ENCODE data around the gene IMMP2L.

IMMP2L gene

GRCh38 chr7:110929480-110930249 lies 632.6 kb downstream of the IMMP2L start:
- DNase-seq (ENCODE audit: low read depth) = no peak
- no peak overlapping the region for H3K4me3 ChIP-seq (ENCODE audit: low read length)
- no peak for TF ChIP-seq CTCF (conservative IDR thresholded peaks at IDR 0.05; ENCODE audit: low read depth, low read length)

GRCh38 chr7:110922906-110923305 lies 639.4 kb downstream of the IMMP2L start:
- TF ChIP-seq CTCF (conservative IDR thresholded peaks at IDR 0.05; ENCODE audit: low read depth, low read length) = no peak
- no peak overlapping the region for H3K4me3 ChIP-seq (ENCODE audit: low read length)
- DNase-seq (ENCODE audit: low read depth) = peak; percentile 31

- no peak for TF ChIP-seq CTCF (conservative IDR thresholded peaks at IDR 0.05; ENCODE audit: low read depth, low read length)
- H3K4me3 ChIP-seq (ENCODE audit: low read length) = no peak overlapping the region
- peak; percentile 37 for DNase-seq (ENCODE audit: low read depth)
Observed at GRCh38 chr7:110921595-110922151, 640.6 kb downstream of the IMMP2L start.

- no peak overlapping the region for H3K4me3 ChIP-seq (ENCODE audit: low read length)
- no peak for DNase-seq (ENCODE audit: low read depth)
- TF ChIP-seq CTCF (conservative IDR thresholded peaks at IDR 0.05; ENCODE audit: low read depth, low read length) = no peak
Observed at GRCh38 chr7:110918949-110919548, 643.2 kb downstream of the IMMP2L start.

- DNase-seq (ENCODE audit: low read depth) = no peak
- TF ChIP-seq CTCF (conservative IDR thresholded peaks at IDR 0.05; ENCODE audit: low read depth, low read length) = no peak
- H3K4me3 ChIP-seq (ENCODE audit: low read length) = no peak overlapping the region
Observed at GRCh38 chr7:110914263-110914662, 648.0 kb downstream of the IMMP2L start.

- TF ChIP-seq CTCF (conservative IDR thresholded peaks at IDR 0.05; ENCODE audit: low read depth, low read length) = no peak
- DNase-seq (ENCODE audit: low read depth) = no peak
- no peak overlapping the region for H3K4me3 ChIP-seq (ENCODE audit: low read length)
Observed at GRCh38 chr7:110911632-110912031, 650.7 kb downstream of the IMMP2L start.

- H3K4me3 ChIP-seq (ENCODE audit: low read length) = no peak overlapping the region
- no peak for TF ChIP-seq CTCF (conservative IDR thresholded peaks at IDR 0.05; ENCODE audit: low read depth, low read length)
- DNase-seq (ENCODE audit: low read depth) = no peak
Observed at GRCh38 chr7:110909117-110909516, 653.2 kb downstream of the IMMP2L start.

Measured in retinal pigment epithelial cell (primary cell).